ENCODE results near the gene RNF13. TPM values are rescaled to one million over a fixed set of nuclear protein-coding genes. Genes with fewer than 3 reads are reported as not detected.

Gene RNF13
- total RNA-seq, 1 experiment from 2014 or later = 33.8 TPM

GRCh38 chr3:149871855-149872254, 58.8 kb downstream of the RNF13 start:
- ATAC-seq (no peak), DNase-seq (no peak)
- no peaks in the 10 kb centered on the region; the same call in 1 of the 2 replicates for H3K36me3 ChIP-seq (ENCODE audit: low read depth, low read length)
- BruUV-seq (replicated peaks) = no TSS peak
- no peak overlapping the region for H3K9ac ChIP-seq (ENCODE audit: low read length)
- no peaks in the 10 kb centered on the region for H3K9me2 ChIP-seq (replicated peaks; ENCODE audit: low read length)
- ChIA-PET CTCF (no interaction called here), POLR2A (ENCODE audit: unreplicated experiment) (no interaction called here)
- H2AFZ ChIP-seq (ENCODE audit: low read length) = no peak overlapping the region
- no peak overlapping the region for H3K4me2 ChIP-seq (ENCODE audit: low read length)
- no peaks in the 10 kb centered on the region for H3K4me1 ChIP-seq (ENCODE audit: insufficient read depth, low read length)
- H3K27ac ChIP-seq (ENCODE audit: low read length) = no peak overlapping the region
- H3F3A ChIP-seq (ENCODE audit: low read length, unreplicated experiment) = no peaks in the 10 kb centered on the region
- no peaks in the 10 kb centered on the region for H3K27me3 ChIP-seq (ENCODE audit: low read length)
- H3K9me3 ChIP-seq (ENCODE audit: low read length) = no peaks in the 10 kb centered on the region
- H4K20me1 ChIP-seq (ENCODE audit: low read length) = no peaks in the 10 kb centered on the region
- no peak overlapping the region for H3K4me3 ChIP-seq (ENCODE audit: low read length)
- H3K79me2 ChIP-seq (ENCODE audit: low read length) = no peaks in the 10 kb centered on the region
- TF ChIP-seq CTCF (conservative IDR thresholded peaks at IDR 0.05; ENCODE audit: low read depth, low read length) (no peak), EZH2 (IDR thresholded peaks at IDR 0.05; ENCODE audit: low read length, unreplicated experiment) (no peak), EZH2phosphoT487 (IDR thresholded peaks at IDR 0.05; ENCODE audit: borderline replicate concordance, low read length) (no peak)
- intact Hi-C loops (cut with micrococcal nuclease) = no loop called here

GRCh38 chr3:149872589-149872988, 59.6 kb downstream of the RNF13 start:
- H3K27ac ChIP-seq (ENCODE audit: low read length) = no peak overlapping the region
- no peaks in the 10 kb centered on the region for H3K9me3 ChIP-seq (ENCODE audit: low read length)
- CTCF ChIA-PET = no interaction called here

More at GRCh38 chr3:149872589-149872988, 59.6 kb downstream of the RNF13 start:
- intact Hi-C loops (cut with micrococcal nuclease) = no loop called here
- no TSS peak for BruUV-seq (replicated peaks)
- H2AFZ ChIP-seq (ENCODE audit: low read length) = no peak overlapping the region
- no peaks in the 10 kb centered on the region; the same call in 1 of the 2 replicates for H3K36me3 ChIP-seq (ENCODE audit: low read depth, low read length)
- no peak for TF ChIP-seq EZH2 (IDR thresholded peaks at IDR 0.05; ENCODE audit: low read length, unreplicated experiment)
- TF ChIP-seq EZH2phosphoT487 (IDR thresholded peaks at IDR 0.05; ENCODE audit: borderline replicate concordance, low read length) = no peak
- no peak for TF ChIP-seq CTCF (conservative IDR thresholded peaks at IDR 0.05; ENCODE audit: low read depth, low read length)
- H3K9ac ChIP-seq (ENCODE audit: low read length) = no peak overlapping the region
- H3K4me2 ChIP-seq (ENCODE audit: low read length) = no peak overlapping the region
- DNase-seq = no peak
- POLR2A ChIA-PET (ENCODE audit: unreplicated experiment) = no interaction called here
- H4K20me1 ChIP-seq (ENCODE audit: low read length) = no peaks in the 10 kb centered on the region
- no peak overlapping the region for H3K4me3 ChIP-seq (ENCODE audit: low read length)
- H3K9me2 ChIP-seq (replicated peaks; ENCODE audit: low read length) = no peaks in the 10 kb centered on the region
- no peak for ATAC-seq
- H3K27me3 ChIP-seq (ENCODE audit: low read length) = no peaks in the 10 kb centered on the region
- no peaks in the 10 kb centered on the region for H3K4me1 ChIP-seq (ENCODE audit: insufficient read depth, low read length)
- H3F3A ChIP-seq (ENCODE audit: low read length, unreplicated experiment) = no peaks in the 10 kb centered on the region
- no peaks in the 10 kb centered on the region for H3K79me2 ChIP-seq (ENCODE audit: low read length)
